Subcutaneous abdominal adipose tissue (tissue), 5 donors: ENCODE data around the gene EXOSC2.

ENCODE experiments used
- H3K27ac ChIP-seq: one replicate; pipeline ENCODE4 v1.7.0; 2013; ENCODE audit warnings: low read depth, mild to moderate bottlenecking, inconsistent platforms, low read length, moderate library complexity
- H3K27me3 ChIP-seq, 5 donors: one replicate each; pipeline ENCODE4 v1.7.0; 2013; ENCODE audit warnings: low read length in 5 of 5, inconsistent platforms in 1 of 5; ENCODE audit not compliant: control insufficient read depth in 5 of 5, insufficient read depth in 4 of 5
- H3K36me3 ChIP-seq, 5 donors: one replicate each; pipeline ENCODE4 v1.7.0; 2013; ENCODE audit warnings: low read length in 5 of 5; ENCODE audit not compliant: control insufficient read depth in 5 of 5, insufficient read depth in 5 of 5
- H3K4me1 ChIP-seq, 5 donors: one replicate each; pipeline ENCODE4 v1.7.0; 2013; ENCODE audit warnings: low read length in 5 of 5, mild to moderate bottlenecking in 3 of 5, moderate library complexity in 1 of 5; ENCODE audit not compliant: control insufficient read depth in 5 of 5, insufficient read depth in 5 of 5
- H3K4me3 ChIP-seq, 5 donors: one replicate each; pipeline ENCODE4 v1.7.0; 2013; ENCODE audit warnings: low read length in 5 of 5, low read depth in 1 of 5
- H3K9ac ChIP-seq, 5 donors: one replicate each; pipeline ENCODE4 v1.7.0; 2013; ENCODE audit warnings: low read length in 5 of 5, mild to moderate bottlenecking in 4 of 5, moderate library complexity in 3 of 5
- H3K9me3 ChIP-seq, 5 donors: one replicate each; pipeline ENCODE4 v1.7.0; 2013; ENCODE audit warnings: low read length in 5 of 5; ENCODE audit not compliant: control insufficient read depth in 5 of 5
- donor health status: healthy.
- donor health status: healthy.
- donor health status: healthy.
- donor health status: healthy.
- donor health status: healthy.

Gene EXOSC2

GRCh38 chr9:130692321-130692720 lies 1.3 kb upstream of the EXOSC2 start:
- no peaks in the 10 kb centered on the region for H3K9me3 ChIP-seq
- H3K36me3 ChIP-seq = peaks cover 0 to 20% (median 14%) of the 10 kb centered on the region in 5 donors
- H3K9ac ChIP-seq = no peak overlapping the region
- H3K4me3 ChIP-seq = no peak overlapping the region
- no peaks in the 10 kb centered on the region for H3K27me3 ChIP-seq
- H3K27ac ChIP-seq = no peak overlapping the region
- H3K4me1 ChIP-seq = peaks cover 3 to 33% (median 26%) of the 10 kb centered on the region in 5 donors

- H3K4me3 ChIP-seq = peak overlapping the region; percentile 75 to 100 (median 93)
- no peaks in the 10 kb centered on the region for H3K9me3 ChIP-seq
- H3K27ac ChIP-seq = no peak overlapping the region
- H3K36me3 ChIP-seq = peaks cover 0 to 27% (median 19%) of the 10 kb centered on the region in 5 donors
- H3K27me3 ChIP-seq = no peaks in the 10 kb centered on the region
- peaks cover 3 to 33% (median 26%) of the 10 kb centered on the region in 5 donors for H3K4me1 ChIP-seq
- H3K9ac ChIP-seq = peak overlapping the region in 4 of 5 donors; percentile 11 to 81 (median 76)
Observed at GRCh38 chr9:130693101-130693425, 517 bp upstream of the EXOSC2 start.

GRCh38 chr9:130694205-130694604 lies 625 bp downstream of the EXOSC2 start:
- H3K27me3 ChIP-seq = no peaks in the 10 kb centered on the region
- peaks cover 0 to 39% (median 30%) of the 10 kb centered on the region in 5 donors for H3K36me3 ChIP-seq
- H3K9ac ChIP-seq = peak overlapping the region in 4 of 5 donors; percentile 28 to 86 (median 82)
- H3K4me3 ChIP-seq = peak overlapping the region; percentile 75 to 100 (median 93)
- peaks cover 3 to 33% (median 26%) of the 10 kb centered on the region in 5 donors for H3K4me1 ChIP-seq
- H3K9me3 ChIP-seq = no peaks in the 10 kb centered on the region
- no peak overlapping the region for H3K27ac ChIP-seq

- peaks cover 2 to 24% (median 20%) of the 10 kb centered on the region in 5 donors for H3K4me1 ChIP-seq
- H3K9ac ChIP-seq = no peak overlapping the region
- peaks cover 0 to 53% (median 40%) of the 10 kb centered on the region in 5 donors for H3K36me3 ChIP-seq
- H3K27me3 ChIP-seq = no peaks in the 10 kb centered on the region
- H3K9me3 ChIP-seq = no peaks in the 10 kb centered on the region
- H3K4me3 ChIP-seq = no peak overlapping the region
- H3K27ac ChIP-seq = no peak overlapping the region
Observed at GRCh38 chr9:130696139-130696650, 2.6 kb downstream of the EXOSC2 start.

GRCh38 chr9:130696996-130697395 lies 3.4 kb downstream of the EXOSC2 start:
- peaks cover 2 to 61% (median 47%) of the 10 kb centered on the region in 5 donors for H3K36me3 ChIP-seq

GRCh38 chr9:130698514-130698913 lies 4.9 kb downstream of the EXOSC2 start:
- Histone ChIP-seq H3K9ac (no peak overlapping the region), H3K4me1 (peaks cover 2 to 25% (median 19%) of the 10 kb centered on the region in 5 donors), H3K9me3 (no peaks in the 10 kb centered on the region), H3K27me3 (no peaks in the 10 kb centered on the region), H3K27ac (no peak overlapping the region), H3K4me3 (no peak overlapping the region), H3K36me3 (peaks cover 10 to 74% (median 58%) of the 10 kb centered on the region in 5 donors)

More at GRCh38 chr9:130696996-130697395, 3.4 kb downstream of the EXOSC2 start:
- Histone ChIP-seq H3K27me3 (no peaks in the 10 kb centered on the region), H3K4me1 (peaks cover 2 to 29% (median 24%) of the 10 kb centered on the region in 5 donors), H3K9me3 (no peaks in the 10 kb centered on the region), H3K27ac (no peak overlapping the region), H3K4me3 (no peak overlapping the region), H3K9ac (no peak overlapping the region)

GRCh38 chr9:130699047-130699446 lies 5.5 kb downstream of the EXOSC2 start:
- Histone ChIP-seq H3K36me3 (peaks cover 11 to 80% (median 64%) of the 10 kb centered on the region in 5 donors), H3K9me3 (no peaks in the 10 kb centered on the region)

GRCh38 chr9:130701059-130702022 lies 7.8 kb downstream of the EXOSC2 start:
- Histone ChIP-seq H3K27me3 (no peaks in the 10 kb centered on the region), H3K36me3 (peaks cover 11 to 80% (median 67%) of the 10 kb centered on the region in 5 donors), H3K27ac (no peak overlapping the region)

More at GRCh38 chr9:130699047-130699446, 5.5 kb downstream of the EXOSC2 start:
- Histone ChIP-seq H3K27ac (no peak overlapping the region), H3K27me3 (no peaks in the 10 kb centered on the region), H3K4me1 (peaks cover 2 to 21% (median 15%) of the 10 kb centered on the region in 5 donors), H3K4me3 (no peak overlapping the region), H3K9ac (no peak overlapping the region)

GRCh38 chr9:130703501-130703900 lies 9.9 kb downstream of the EXOSC2 start:
- Histone ChIP-seq H3K4me1 (peaks cover 0 to 10% (median 3%) of the 10 kb centered on the region in 5 donors), H3K27me3 (no peaks in the 10 kb centered on the region), H3K27ac (no peak overlapping the region), H3K36me3 (peaks cover 11 to 59% (median 49%) of the 10 kb centered on the region in 5 donors), H3K9ac (no peak overlapping the region), H3K9me3 (no peaks in the 10 kb centered on the region), H3K4me3 (no peak overlapping the region)

More at GRCh38 chr9:130701059-130702022, 7.8 kb downstream of the EXOSC2 start:
- Histone ChIP-seq H3K4me3 (no peak overlapping the region), H3K4me1 (peaks cover 0 to 10% (median 3%) of the 10 kb centered on the region in 5 donors), H3K9me3 (no peaks in the 10 kb centered on the region), H3K9ac (no peak overlapping the region)
